ENCODE results near the gene GALNT1. TPM values are rescaled to one million over a fixed set of nuclear protein-coding genes. Genes with fewer than 3 reads are reported as not detected.

The GALNT1 gene
- total RNA-seq, 6 donors from 2014 or later = 15.0 to 70.9 (median 38.3) TPM

DNA sequence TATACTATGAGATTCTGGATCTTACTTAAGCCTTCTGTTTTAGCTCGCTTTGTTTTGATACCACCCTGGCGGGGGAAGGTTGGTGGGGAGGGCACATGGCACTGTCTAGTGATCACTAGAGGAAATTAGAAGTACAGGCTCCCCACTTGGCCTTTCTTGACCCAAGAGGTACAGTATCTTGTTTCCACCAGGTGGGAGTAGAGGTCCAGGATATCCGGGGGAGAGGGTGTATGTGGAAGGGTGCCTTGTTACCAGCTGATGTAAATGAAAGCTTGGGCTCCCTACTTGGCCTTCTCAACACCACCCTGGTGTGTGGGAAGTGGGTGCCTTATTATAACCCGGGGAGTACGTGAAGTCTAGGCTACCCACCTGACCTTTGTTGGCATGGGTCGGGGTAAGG is 7.5 kb downstream of the GALNT1 start:
- TF ChIP-seq POLR2A (IDR thresholded peaks at IDR 0.05) (no peak), EP300 (IDR thresholded peaks at IDR 0.05) (no peak), POLR2AphosphoS5 (IDR thresholded peaks at IDR 0.05) (no peak)
- TF ChIP-seq, protein P1, sequence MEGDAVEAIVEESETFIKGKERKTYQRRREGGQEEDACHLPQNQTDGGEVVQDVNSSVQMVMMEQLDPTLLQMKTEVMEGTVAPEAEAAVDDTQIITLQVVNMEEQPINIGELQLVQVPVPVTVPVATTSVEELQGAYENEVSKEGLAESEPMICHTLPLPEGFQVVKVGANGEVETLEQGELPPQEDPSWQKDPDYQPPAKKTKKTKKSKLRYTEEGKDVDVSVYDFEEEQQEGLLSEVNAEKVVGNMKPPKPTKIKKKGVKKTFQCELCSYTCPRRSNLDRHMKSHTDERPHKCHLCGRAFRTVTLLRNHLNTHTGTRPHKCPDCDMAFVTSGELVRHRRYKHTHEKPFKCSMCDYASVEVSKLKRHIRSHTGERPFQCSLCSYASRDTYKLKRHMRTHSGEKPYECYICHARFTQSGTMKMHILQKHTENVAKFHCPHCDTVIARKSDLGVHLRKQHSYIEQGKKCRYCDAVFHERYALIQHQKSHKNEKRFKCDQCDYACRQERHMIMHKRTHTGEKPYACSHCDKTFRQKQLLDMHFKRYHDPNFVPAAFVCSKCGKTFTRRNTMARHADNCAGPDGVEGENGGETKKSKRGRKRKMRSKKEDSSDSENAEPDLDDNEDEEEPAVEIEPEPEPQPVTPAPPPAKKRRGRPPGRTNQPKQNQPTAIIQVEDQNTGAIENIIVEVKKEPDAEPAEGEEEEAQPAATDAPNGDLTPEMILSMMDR (IDR thresholded peaks at IDR 0.05) = peak in 2 of 6 experiments; percentile 12 to 14
- no peak overlapping the region for H3K27ac ChIP-seq
- H3K9me3 ChIP-seq = no peaks in the 10 kb centered on the region
- 84 to 90% methylated on average over 6 of the region's 6 CpGs for WGBS, 2 donors
- no peak overlapping the region for H3K4me3 ChIP-seq
- DNase-seq (no peak), ATAC-seq (ENCODE audit: low FRiP score in 2 of 2) (peak in 1 of 2 donors; percentile 19)
- H3K36me3 ChIP-seq = no peaks in the 10 kb centered on the region
- no peaks in the 10 kb centered on the region for H3K27me3 ChIP-seq
- peaks cover 10 to 16% (median 13%) of the 10 kb centered on the region in 4 donors for H3K4me1 ChIP-seq

DNA sequence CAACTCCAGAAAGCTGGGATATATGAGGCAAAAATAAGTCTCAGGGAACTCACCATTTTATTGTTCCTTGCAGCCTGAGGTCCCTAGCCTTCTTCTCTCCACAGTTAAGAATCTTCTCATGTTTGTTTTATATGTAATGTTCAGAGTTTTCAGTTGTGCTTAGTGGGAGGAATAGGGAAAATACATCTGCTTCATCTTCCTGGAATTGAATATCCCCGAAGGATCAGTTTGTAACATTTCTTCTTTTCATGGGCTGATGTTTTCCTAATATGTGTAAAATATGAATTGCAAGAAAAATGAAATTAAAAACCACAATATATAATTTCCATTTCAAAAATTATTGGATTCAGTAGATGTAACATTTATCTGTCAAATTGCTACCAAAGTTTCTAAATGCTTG is 8.0 kb downstream of the GALNT1 start:
- no peaks in the 10 kb centered on the region for H3K36me3 ChIP-seq
- WGBS, 2 donors = 97 to 98% methylated on average over 1 of the region's 1 CpG
- TF ChIP-seq, protein P1 (IDR thresholded peaks at IDR 0.05) = no peak
- TF ChIP-seq POLR2A (IDR thresholded peaks at IDR 0.05) (no peak), POLR2AphosphoS5 (IDR thresholded peaks at IDR 0.05) (no peak), EP300 (IDR thresholded peaks at IDR 0.05) (no peak)
- no peaks in the 10 kb centered on the region for H3K27me3 ChIP-seq
- peaks cover 10 to 16% (median 13%) of the 10 kb centered on the region in 4 donors for H3K4me1 ChIP-seq
- no peak overlapping the region for H3K27ac ChIP-seq
- H3K4me3 ChIP-seq = no peak overlapping the region
- ATAC-seq (ENCODE audit: low FRiP score in 2 of 2) (no peak), DNase-seq (no peak)
- no peaks in the 10 kb centered on the region for H3K9me3 ChIP-seq

DNA sequence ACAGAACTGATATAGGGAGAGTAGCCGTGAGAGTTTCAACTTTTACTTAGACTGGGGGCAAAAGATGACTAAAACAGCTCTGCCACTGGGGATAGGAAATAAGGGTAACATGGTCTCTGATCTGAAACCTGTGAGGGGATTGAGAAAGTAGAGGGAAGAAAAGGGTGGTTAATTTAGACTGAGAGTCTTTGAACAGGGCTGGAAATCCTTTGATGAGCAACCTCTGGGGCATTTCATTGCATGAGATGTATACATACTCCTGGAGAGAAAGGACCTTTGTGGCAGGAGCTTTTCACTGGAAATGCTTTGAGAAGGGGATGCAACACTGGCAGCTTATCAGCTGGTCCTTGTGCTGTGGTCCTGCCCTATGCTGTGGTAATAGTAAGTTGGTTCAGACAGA is 9.4 kb downstream of the GALNT1 start:
- 91 to 96% methylated on average over 1 of the region's 1 CpG for WGBS, 2 donors
- TF ChIP-seq, protein P1 (IDR thresholded peaks at IDR 0.05) = no peak
- TF ChIP-seq EP300 (IDR thresholded peaks at IDR 0.05) = no peak
- TF ChIP-seq POLR2A (IDR thresholded peaks at IDR 0.05) = no peak
- TF ChIP-seq POLR2AphosphoS5 (IDR thresholded peaks at IDR 0.05) = no peak

DNA sequence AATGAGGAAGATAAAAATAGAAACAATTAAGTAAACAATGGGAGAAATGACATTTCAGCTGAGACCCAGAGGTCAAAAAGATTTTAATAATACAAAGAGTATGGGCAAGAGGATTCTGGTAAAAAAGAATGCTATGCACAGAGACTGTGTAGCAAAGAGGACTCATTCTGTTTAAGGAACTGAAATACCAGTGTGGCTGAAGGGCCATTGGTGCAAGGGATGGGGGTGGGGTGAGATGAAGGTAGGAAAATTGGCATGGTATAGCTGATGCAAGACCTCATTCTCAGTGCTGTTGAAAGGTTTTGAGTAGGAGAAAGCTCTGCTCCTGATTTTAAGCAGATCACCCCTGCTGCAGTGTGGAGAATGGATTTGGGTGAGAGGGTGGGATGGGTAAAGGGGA is 10.8 kb downstream of the GALNT1 start:
- no peak for DNase-seq
- Histone ChIP-seq H3K4me1 (peaks cover 10 to 16% (median 13%) of the 10 kb centered on the region in 4 donors), H3K9me3 (no peaks in the 10 kb centered on the region), H3K27me3 (no peaks in the 10 kb centered on the region), H3K27ac (no peak overlapping the region), H3K4me3 (no peak overlapping the region), H3K36me3 (no peaks in the 10 kb centered on the region)
- TF ChIP-seq, protein P1 (IDR thresholded peaks at IDR 0.05) = no peak
- no peak for TF ChIP-seq EP300 (IDR thresholded peaks at IDR 0.05)
- TF ChIP-seq POLR2A (IDR thresholded peaks at IDR 0.05) = no peak
- TF ChIP-seq POLR2AphosphoS5 (IDR thresholded peaks at IDR 0.05) = no peak
- ATAC-seq (ENCODE audit: low FRiP score in 2 of 2) = peak in 1 of 2 donors; percentile 28

More for the DNA sequence above, 9.4 kb downstream of the GALNT1 start:
- ATAC-seq (ENCODE audit: low FRiP score in 2 of 2) = no peak
- H3K36me3 ChIP-seq = no peaks in the 10 kb centered on the region
- no peak overlapping the region for H3K4me3 ChIP-seq
- H3K27me3 ChIP-seq = no peaks in the 10 kb centered on the region
- no peak overlapping the region for H3K27ac ChIP-seq
- no peaks in the 10 kb centered on the region for H3K9me3 ChIP-seq
- no peak for DNase-seq
- peaks cover 10 to 16% (median 13%) of the 10 kb centered on the region in 4 donors for H3K4me1 ChIP-seq

DNA sequence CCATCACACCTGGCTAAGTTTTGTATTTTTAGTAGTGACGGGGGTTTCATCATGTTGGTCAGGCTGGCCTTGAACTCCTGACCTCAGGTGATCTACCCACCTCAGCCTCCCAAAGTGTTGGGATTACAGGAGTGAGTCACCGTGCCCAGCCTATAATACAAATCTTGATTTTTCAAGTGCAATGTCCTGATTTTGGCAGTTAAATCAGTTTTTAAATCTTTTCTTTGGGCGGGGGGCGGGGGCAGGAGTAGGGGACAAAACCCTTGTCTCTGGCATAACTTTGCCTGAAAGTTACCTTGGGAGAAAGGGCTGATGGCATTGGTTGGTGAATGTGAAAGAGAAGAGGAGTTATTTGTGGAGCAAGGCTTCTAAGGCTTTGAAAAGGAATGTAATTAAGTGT is 12.3 kb downstream of the GALNT1 start:
- 94 to 100% methylated on average over 4 of the region's 4 CpGs for whole genome bisulfite sequencing, 2 donors
- DNase-seq (no peak), ATAC-seq (ENCODE audit: low FRiP score in 2 of 2) (no peak)
- no peak for TF ChIP-seq POLR2AphosphoS5 (IDR thresholded peaks at IDR 0.05)
- no peak for TF ChIP-seq POLR2A (IDR thresholded peaks at IDR 0.05)
- TF ChIP-seq, protein P1 (IDR thresholded peaks at IDR 0.05) = no peak
- TF ChIP-seq EP300 (IDR thresholded peaks at IDR 0.05) = no peak
- Histone ChIP-seq H3K27ac (no peak overlapping the region), H3K4me1 (peaks cover 10 to 16% (median 13%) of the 10 kb centered on the region in 4 donors), H3K4me3 (no peak overlapping the region), H3K9me3 (no peaks in the 10 kb centered on the region), H3K27me3 (no peaks in the 10 kb centered on the region), H3K36me3 (no peaks in the 10 kb centered on the region)

Data from upper lobe of left lung (tissue), 6 donors.